ENCODE measurements around the gene PACSIN1. TPM values are rescaled to one million over a fixed set of nuclear protein-coding genes. Genes with fewer than 3 reads are reported as not detected.

Gene PACSIN1
- total RNA-seq, 4 donors from 2014 or later: 0.22 TPM; not detected in 3

DNA sequence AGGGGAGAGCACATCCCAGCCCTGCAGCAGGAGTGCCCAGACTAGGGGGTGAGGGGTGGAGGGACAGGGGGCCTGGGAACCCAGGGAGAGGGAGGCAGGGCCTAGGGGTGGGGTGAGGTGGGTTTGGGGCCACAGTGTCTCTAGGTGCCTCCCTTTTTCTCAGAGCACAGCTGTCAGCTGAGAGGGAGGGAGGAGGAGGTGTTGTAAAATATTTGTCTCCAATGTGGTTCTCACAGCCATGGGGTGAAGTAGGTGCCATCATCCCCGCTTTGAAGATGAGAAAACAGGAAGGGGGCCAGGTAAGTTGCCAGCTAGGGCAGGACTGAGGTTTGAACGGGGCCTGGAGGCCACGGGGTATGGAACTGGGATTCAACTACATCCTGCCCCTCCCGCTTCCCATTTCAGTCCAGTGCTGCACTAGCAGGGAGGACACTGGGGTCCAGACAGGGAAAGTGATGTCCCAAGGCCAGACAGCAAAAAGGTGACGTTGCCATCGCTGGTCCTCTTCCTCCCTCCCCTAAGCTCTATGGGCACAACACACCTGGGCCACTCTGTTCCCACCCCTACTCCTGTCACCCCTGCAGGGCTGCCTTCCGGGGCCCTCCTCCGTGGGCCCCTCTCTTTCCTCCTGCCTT lies 20.3 kb downstream of the PACSIN1 start:
- TF ChIP-seq, protein P1, sequence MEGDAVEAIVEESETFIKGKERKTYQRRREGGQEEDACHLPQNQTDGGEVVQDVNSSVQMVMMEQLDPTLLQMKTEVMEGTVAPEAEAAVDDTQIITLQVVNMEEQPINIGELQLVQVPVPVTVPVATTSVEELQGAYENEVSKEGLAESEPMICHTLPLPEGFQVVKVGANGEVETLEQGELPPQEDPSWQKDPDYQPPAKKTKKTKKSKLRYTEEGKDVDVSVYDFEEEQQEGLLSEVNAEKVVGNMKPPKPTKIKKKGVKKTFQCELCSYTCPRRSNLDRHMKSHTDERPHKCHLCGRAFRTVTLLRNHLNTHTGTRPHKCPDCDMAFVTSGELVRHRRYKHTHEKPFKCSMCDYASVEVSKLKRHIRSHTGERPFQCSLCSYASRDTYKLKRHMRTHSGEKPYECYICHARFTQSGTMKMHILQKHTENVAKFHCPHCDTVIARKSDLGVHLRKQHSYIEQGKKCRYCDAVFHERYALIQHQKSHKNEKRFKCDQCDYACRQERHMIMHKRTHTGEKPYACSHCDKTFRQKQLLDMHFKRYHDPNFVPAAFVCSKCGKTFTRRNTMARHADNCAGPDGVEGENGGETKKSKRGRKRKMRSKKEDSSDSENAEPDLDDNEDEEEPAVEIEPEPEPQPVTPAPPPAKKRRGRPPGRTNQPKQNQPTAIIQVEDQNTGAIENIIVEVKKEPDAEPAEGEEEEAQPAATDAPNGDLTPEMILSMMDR (IDR thresholded peaks at IDR 0.05; ENCODE audit: low read depth): no peak

DNA sequence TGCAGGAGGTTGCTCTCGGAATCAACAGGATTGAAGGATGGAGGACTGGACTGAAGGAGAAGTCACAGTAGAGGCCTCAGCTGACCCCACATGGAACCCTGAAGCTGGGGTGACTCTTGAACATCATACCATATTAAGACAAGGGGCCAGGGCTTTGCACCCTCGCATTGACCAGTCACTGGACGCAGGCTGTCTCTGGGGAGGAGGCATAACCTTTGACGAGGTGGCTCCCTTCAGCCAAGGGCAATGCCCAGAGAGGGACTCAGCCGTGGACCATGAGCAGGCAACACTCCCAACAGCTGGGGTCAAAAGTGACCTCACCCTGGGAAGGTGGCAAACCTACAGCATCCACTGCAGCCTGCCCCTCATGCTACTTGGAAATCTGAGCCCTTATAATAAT lies 21.7 kb downstream of the PACSIN1 start:
- TF ChIP-seq, protein P1 (IDR thresholded peaks at IDR 0.05; ENCODE audit: low read depth): no peak

DNA sequence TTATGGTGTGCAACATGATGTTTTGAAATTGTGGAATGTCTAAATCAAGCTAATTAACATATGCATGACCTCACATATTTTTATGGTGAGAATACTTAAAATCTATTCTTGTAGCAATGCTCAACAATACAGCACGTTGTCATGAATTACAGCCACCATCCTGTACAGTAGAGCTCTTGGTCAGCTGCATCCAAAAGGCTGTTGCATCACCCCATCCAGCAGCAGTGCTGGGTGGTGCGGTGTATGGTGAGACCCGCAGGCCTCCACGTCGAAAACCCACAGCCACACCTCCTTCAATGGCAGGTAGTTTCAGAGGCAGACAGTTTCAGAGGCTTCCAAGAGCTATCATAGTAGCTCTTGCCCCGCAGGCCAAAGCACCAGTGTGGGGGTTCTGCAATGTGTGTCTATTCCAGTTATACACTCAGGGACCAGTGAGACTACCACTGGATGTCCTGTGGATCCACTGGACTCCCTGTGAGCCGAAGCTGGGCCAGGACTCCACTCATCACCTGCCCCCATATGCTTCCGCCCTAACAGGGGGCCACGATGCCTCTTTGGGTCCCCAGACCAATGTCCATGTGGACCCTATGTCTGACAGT lies 23.4 kb downstream of the PACSIN1 start:
- TF ChIP-seq, protein P1 (IDR thresholded peaks at IDR 0.05; ENCODE audit: low read depth): no peak

DNA sequence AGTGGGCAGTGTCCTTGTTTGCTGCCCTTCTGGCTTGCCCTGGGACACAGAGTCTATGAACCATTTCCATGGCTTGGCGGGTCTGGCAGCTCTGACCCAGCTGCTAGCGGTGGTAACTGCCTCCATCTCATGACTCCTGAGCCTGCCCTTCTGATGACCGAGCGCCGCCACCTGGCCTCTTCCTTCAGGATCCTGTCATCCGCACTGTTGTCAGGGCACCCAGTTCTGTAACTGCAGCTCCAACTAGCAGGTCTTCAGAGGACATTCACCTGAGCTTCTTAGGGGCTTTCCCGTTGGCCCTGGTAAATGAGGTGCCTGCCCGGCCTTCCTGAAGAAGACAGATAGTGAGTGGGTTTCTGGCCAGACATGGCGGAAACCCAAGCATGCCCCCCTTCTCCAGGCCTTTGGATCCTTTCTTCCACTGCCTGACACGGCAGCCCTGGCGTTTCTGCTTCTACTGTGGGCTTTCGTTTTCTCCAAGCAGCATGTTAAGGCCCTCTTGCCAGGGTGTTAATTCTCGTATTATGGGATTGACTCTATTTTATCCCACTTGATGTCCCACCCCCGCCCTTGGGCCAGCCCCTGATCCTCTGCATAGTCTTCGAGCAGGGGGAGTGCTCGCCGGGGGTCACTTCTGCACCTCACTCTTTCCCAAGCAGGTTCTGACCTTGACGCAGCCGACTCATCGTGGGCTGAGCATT lies 24.7 kb downstream of the PACSIN1 start:
- TF ChIP-seq, protein P1 (IDR thresholded peaks at IDR 0.05; ENCODE audit: low read depth): no peak

DNA sequence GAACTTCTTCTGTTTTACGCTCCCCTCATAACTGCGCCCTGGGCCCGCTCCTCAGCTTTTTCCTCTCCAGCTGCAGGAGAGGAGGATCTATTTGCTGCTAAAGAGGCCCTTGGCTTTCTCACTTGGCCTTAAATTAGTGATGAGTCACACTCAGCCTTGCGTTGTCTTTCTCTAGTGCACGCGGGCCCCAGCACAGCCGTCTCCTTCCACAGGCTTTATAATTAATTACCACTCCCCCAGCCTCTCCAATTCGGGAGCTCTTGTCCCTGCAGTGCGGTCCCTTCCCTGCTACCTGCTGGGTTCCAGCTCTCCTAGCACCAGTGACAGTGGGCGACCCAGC lies 25.2 kb downstream of the PACSIN1 start:
- TF ChIP-seq, protein P1 (IDR thresholded peaks at IDR 0.05; ENCODE audit: low read depth): no peak

DNA sequence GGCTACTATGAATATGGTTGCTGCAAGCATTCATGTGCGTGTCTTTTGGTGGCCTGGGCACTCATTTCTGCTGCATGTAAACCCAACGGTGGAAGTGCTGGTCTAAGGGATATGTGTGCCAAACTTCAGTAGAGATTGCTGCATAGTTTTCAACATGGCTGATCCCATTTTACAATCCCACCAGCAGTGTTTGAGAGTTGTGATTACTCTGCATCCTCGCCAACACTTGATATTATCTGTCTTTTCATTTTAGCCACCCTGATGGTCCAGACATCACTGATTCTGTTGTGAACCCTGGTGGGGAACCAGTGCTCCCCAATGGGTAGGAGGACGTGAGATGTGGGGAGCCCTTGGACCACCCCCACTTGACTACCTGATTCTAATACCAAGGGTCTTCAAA lies 27.5 kb downstream of the PACSIN1 start:
- TF ChIP-seq, protein P1 (IDR thresholded peaks at IDR 0.05; ENCODE audit: low read depth): no peak

DNA sequence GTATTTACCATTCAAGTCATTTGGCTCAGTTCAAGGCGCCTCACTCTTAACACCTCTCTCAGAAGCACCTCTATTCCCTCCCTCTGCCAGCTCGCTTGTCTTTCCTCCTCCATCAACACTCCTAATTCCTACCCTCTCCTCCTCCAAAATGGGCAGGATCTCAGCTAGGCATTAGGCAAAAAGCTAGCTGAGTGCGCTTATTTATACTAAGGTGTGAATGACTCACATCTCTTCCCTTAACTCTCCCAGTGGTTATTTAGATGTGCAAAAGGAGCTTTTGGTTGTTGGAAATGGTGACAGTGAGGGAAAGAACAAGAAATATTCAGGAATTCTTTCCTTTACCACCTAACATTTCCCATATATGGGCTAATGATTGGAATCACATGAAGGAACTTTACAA lies 29.1 kb downstream of the PACSIN1 start:
- TF ChIP-seq, protein P1 (IDR thresholded peaks at IDR 0.05; ENCODE audit: low read depth): no peak
